GM18873 (cell line): Measurements from ENCODE around the gene AZU1.

ENCODE experiments used
- ATAC-seq: cut with Tn5 transposase; IDR thresholded peaks from one replicate; pipeline ENCODE4 v1.9.1; 2021; ENCODE audit warnings: mild to moderate bottlenecking, moderate library complexity, moderate number of reproducible peaks; ENCODE audit not compliant: unreplicated experiment, low FRiP score

The AZU1 gene

DNA sequence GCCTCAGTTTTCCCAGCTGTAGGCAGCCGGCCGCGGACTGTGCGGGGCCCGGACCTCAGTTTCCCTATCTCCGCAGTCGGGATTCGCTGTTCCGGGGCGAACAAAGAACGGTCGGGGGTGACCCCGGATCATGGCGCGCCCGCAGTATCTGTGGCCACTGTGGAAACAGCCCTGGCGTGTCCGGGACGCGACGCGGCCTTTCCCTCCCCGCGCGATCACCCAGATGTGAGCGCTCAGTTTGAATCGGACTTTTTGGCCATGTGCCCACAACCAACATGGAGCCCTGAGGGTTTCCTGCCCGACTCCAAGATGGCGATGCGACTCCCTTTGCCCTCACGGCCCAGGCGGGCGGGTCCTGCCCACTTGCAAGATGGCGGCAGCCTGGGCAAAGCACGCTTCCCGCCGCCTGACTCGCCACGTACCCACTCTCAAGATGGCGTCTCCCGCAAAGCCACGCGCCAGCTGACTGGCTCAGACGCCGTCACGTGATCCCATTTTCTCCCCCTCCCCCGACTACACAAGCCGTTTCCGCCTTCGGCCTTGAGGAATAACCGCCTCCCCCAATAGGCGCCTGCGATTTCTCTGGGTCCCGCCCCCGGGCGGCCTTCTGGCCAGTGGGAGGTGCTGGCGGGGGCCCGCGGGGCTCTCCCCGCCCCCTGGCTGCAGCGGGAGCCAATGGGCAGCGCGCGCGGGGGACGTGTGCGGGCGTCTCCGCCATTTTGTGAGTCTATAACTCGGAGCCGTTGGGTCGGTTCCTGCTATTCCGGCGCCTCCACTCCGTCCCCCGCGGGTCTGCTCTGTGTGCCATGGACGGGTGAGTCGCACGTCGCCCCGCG is 30.7 kb upstream of the AZU1 start, which contains the start of gene PTBP1:
PTBP1 (plus strand) TSS at position 761 of the 836 bp plus-strand sequence; CDS start at position 807, 46 bp downstream.
- peak; percentile 79 for ATAC-seq

DNA sequence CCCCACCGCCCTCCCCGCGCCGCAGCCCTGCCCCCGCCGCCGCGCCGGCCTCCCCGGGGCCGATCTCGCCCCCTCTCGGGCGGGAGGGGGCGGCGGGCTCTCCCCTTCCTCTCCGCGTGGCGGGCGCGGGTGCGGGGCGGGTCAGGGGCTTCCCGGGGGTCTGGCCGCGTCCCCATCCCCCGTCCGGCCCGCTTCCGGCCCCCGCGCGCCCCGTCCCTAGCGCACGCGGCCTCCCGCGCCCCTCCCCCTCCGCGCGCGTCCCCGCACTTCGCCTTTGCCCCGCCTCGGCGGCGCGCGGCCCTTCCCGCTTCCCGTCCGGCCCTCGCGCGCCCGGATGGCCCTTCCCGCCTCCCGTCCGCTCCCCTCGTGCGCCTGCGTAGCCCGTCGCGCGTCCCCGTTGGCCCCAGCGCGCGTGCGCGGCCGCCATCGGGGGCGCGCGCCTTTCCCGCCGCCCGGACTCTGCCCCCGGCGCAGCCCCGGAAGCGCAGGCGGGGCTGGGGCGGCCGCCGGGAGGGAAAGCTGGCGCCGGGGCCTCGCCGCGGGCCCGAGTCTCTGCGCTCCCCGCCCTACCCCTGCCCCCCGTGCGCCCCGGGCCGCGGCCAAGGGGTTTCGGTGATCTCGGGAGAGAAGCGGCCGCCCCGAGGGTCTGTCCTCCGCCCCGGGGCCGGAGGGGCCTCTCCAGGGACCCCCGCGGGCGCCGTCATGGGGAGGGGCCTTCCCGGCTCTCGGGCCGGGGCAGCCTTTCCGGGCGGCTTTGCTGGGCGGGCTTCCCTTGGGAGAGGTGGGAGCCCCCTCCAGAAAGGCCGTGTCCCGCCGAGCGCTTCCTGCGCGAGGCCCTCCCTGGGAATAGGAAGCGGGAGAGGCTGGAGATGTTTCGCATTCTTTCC is 29.9 kb upstream of the AZU1 start:
- peak; percentile 0 for ATAC-seq

DNA sequence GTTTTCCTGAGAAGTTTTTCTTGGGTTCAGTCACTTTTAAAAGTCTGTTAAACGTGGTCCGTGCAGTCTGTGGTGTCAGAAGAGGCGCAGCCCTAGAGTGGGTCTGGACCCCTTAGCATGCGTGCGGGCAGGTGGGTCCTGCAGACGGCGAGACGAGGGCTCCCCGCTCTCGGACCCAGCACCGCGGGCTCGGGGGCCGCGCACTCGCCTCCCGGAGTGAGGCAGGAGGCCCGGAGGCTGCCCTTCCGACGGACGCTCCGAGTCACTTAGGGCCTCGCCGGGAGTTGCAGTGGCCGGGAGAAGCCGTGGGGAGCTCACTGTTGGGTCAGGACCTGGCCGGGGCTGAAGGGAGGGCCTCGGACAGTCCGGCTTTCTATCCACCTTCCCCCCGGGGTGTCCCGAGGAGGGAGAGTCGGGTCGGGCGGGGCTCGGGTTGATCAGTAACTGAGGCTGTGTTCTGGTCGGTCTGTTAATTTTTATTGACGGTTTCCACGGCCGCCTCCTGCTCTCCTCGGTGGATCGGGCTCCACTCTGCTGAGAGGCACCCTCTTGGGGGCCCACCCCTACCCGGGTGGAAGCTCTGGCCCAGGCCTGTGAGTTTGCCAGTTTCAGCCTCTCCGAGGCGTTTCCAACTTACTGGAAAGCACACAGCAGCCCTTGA is 29.1 kb upstream of the AZU1 start:
- no peak for ATAC-seq

DNA sequence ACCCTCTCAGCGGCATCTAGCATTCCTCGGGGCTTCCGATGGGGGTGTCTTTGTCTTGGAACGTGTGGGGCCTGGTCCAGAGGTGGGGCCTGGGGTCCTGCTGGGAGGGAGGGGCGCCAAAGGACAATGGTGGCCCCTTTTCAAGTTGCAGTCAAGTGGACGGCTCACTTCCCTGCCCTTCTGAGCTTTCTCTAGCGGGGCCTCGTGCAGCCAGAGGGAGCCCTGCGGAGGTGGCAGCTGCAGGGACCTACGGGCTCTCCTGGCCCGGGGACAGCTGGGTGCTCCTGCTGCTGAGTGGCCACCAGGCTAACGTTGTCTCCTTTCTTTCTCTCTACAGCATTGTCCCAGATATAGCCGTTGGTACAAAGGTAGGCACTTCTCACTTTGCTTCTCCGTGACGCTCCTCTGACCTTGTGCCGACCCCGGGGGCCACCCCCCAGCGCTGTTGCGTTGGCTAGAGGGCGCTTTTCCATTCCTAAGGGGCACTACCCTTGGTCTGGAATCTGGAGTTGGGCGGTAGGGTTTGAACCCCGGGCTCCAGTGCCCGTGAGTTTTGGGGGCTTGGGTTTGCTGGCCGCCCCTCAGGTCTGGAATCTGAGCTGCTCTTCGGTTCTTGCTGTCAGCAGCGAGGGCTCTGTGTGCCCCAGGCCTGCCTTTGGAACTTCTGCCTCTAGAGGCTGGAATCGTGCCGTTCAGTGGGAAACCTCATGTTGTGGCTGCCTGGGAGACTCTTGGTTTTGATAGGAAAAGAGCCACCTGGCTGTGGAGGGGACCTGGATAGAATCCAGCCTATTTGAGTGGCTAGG is 28.4 kb upstream of the AZU1 start:
- ATAC-seq, result no peak

DNA sequence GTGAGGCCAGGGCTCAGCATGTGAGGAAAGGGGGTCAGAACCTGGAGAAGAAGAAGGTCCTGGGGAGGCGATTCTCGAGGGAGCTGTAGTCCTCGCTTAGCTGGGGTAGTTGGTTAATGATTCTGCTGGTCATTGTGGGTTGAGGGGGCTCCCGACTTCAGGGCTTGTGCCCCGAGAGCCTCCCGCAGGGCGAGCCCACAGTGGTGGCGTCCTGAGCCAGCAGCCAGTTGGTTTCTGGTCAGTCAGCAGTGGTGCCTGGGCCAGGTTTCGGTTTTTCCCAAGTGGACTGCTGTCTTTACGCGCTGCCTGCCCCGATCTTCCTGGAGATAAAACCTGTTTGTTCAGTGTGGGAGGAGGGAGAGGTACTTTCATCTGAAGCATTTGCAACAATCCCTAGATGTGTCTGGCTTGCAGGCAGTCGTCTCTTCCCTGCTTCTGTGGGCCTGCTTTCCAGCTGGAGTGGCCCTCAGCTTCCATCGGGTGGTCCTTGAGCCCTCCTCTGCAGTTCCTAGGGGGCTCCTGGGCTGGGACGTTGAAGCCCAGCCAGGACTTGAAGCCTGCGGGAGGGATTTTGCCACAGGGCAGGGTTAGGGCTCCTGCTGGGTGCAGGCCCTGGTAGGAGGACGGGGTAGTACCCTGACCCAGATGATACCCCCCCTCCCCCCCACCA is 27.1 kb upstream of the AZU1 start:
- no peak for ATAC-seq

DNA sequence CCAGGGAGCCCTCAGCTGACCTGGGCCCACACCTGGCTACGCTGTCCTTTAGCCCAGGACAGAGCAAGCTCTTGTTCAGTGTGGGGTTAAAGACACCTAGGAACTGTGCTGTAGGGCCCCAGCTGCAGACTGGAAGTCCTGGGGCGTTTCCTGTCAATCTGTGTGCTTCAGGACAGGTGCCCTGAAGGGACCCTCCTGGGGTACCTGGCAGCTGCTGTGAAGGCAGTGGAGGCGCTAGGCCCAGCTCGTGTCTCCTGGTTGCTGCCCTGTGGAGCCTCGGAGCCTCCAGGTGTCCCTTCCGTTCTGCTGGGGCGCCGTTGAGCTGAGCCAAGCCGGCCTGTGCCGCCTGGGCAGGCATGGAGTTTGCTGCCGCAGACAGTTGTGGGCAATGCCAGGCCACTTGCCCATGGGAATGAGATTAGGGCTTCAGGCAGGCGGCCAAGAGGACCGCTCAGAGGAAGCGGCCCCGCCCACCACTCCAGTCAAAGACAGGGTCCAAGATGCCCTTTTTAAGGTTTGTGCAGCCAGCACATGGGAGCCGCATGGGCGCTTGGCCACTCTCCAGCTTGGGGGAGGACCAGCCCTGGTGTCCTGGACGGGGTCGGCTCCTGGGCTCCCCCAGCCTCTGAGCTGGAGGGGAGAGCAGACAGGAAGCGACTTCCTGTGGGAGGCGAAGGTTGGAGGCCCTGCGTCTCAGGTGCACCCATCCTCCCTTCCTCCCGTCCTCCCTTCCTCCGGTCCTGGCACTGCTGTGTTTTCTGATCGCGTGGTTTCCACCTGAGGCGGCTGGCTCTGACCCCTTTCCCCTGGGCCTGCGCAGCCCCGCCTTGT is 26.4 kb upstream of the AZU1 start:
- no peak for ATAC-seq

DNA sequence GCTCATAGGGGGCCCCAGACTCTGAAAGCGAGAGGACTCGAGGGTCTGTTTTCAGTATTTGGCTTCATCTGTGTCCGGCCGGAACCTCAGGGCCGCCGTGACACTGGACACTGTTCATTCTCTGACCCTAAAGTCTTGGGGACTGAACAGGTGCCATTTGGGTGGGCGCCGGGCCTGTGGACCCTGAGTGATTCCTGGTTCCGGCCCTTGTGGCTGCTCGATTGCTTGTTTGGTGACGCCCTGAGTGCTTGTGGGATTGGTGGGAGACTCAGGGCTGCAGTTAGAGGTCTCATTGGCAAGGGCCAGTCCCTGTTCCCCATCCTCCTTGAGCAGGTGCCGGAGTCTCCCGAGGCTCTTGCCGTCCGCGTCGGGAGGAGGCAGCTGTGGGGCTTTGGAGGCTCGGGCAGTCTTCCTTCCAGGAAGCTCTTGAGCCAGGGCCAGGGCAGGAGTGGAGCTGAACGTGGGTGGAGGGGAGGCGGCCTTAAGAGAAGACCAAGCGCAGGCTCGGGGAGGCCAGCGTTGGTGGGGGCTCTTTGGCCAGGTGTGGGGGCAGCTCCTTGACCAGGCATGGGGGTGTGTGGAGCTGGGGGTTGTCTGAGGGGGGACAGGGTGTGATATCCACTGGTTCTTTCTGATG is 25.7 kb upstream of the AZU1 start:
- no peak for ATAC-seq

DNA sequence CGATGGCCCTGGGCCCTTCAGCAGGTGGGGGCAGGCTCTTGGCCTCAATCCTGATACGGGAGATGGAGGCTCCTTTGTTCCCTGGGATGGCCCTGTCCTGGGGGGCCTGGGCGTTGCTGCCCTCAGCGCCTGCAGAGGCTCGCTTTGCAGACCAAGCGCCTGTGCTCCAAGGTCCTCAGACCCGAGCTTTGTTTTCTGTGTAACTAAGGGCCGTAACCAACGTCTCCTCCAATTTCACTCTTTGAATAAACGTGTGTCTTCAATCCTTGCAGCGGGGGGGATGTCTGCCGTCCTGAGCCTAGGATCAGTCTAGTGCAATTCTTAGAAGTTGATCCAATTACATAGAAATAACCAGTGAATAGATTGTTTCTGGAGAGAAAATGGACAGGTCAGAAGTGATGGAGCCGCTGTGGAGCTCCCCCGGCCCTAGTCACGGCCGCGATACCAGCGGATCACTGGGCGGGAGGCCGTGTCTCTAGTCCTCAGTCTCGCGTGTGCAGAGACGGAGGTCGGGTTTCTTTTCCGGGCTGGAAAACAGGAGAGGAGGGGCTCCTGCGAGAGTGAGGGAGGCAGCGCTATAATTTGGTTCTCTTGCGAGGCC is 25.0 kb upstream of the AZU1 start:
- no peak for ATAC-seq

DNA sequence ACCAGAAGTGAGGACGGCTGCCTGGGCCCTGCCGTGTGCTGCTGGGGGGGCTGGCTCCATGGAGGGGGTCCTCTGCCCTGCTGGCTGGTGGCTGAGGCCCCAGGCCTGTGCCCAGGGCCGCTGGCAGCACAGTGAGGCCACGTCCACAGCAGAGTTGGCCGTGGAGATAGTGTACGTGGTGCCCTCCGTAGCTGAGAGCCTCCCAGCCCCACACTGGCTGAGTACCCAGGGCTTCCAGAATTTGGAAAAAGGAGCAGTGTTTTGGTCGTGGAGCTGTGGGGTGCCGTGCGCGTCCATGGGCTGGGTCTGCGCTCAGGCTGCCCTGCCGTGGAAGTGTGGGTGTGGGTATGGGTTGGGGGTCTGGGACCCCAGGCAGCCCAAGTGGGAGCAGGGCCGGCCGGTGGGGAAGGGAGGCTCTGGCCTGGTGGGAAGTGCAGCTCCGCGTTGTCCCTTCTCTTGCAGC is 24.5 kb upstream of the AZU1 start:
- no peak for ATAC-seq

DNA sequence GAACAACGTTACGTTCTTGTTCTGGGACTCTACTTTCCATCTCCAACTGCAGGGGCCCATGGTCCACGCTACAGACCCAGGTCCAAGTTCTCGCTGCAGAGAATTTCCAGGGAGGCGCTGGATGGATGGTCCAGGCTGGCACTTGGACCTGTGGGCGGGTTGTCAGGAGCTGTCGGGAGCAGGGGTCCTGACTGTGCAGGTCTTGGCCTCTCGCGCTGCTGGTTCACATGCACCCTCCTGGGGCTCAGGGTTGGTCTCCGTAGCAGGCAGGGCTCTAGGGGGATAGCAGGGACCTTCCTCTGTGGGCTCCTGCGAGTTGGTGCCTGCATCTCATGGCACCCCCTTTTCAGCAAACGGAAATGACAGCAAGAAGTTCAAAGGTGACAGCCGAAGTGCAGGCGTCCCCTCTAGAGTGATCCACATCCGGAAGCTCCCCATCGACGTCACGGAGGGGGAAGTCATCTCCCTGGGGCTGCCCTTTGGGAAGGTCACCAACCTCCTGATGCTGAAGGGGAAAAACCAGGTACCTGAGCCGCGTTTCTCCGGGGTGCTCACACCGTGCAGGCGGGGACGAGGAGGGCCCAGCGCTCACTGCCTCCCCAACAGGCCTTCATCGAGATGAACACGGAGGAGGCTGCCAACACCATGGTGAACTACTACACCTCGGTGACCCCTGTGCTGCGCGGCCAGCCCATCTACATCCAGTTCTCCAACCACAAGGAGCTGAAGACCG is 23.8 kb upstream of the AZU1 start:
- ATAC-seq, result no peak

DNA sequence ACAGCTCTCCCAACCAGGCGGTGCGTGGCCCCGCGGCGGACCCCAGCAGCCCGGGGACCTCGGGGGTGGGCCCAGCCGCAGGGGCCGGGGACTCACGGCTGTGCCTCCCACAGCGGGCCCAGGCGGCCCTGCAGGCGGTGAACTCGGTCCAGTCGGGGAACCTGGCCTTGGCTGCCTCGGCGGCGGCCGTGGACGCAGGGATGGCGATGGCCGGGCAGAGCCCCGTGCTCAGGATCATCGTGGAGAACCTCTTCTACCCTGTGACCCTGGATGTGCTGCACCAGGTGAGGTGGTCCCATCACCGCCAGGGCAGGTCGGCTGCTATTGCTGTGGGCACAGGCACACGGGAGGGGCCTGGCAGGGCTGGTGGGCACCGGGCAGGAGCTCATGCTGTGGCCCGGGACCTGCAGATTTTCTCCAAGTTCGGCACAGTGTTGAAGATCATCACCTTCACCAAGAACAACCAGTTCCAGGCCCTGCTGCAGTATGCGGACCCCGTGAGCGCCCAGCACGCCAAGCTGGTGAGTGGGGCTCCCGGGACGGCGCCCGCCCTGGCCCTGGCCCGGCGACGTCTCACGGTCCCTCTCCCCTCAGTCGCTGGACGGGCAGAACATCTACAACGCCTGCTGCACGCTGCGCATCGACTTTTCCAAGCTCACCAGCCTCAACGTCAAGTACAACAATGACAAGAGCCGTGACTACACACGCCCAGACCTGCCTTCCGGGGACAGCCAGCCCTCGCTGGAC is 23.0 kb upstream of the AZU1 start:
- no peak for ATAC-seq

DNA sequence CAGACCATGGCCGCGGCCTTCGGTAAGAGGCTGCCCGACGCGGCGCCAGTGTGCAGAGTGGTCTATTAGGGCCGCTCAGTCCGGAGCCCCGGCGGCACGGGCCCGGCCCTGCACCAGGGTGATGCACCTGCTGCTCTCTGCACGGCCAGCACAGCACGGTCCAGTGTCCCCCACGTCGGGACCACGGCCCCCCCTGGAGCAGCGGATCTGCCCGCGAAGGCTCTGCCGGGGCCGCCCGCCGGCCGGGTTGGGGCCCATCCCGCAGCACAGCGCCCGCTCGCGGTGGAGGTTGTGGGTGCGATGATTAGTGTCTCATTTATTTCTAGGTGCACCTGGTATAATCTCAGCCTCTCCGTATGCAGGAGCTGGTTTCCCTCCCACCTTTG is 22.5 kb upstream of the AZU1 start:
- no peak for ATAC-seq

DNA sequence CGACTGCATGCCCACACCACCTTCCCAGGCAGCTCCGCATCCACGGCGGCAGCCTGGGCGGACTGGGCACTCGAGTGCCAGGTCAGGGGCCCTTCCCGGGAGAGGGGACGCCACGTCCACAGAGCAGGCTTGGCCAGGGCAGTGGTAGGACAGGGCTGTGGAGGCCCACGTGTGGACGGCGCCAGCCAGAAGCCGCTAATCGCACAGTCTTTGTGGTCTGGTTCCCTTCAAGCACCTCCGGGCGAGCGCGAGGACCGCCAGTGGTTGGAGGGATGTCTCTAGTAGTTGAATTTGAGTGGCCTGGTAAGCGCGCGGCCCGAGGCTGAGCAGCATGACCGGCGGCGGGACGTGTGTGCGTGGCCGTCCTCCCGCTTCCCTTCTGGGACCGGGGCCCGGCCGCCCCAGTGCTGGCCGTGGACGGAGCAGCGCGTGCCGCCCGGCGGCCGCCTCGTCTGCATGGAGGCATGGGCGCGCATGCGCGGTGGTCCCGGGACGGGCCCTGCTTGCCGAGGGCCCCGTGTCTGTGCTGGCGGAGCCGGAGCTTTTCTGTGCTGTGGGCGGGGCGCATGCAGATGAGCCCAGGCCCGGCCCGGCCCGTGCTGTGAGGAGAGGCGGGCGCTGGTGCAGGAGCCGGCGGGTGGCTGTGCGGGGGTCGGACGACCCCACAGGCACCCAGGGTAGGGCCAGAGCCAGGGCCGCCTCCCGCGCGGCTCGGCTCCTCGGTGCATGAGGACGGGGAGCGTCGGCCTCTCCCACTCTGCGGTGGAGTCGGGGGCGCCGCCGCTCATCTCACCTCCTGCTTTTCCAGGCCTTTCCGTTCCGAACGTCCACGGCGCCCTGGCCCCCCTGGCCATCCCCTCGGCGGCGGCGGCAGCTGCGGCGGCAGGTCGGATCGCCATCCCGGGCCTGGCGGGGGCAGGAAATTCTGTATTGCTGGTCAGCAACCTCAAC is 21.8 kb upstream of the AZU1 start:
- no peak for ATAC-seq

DNA sequence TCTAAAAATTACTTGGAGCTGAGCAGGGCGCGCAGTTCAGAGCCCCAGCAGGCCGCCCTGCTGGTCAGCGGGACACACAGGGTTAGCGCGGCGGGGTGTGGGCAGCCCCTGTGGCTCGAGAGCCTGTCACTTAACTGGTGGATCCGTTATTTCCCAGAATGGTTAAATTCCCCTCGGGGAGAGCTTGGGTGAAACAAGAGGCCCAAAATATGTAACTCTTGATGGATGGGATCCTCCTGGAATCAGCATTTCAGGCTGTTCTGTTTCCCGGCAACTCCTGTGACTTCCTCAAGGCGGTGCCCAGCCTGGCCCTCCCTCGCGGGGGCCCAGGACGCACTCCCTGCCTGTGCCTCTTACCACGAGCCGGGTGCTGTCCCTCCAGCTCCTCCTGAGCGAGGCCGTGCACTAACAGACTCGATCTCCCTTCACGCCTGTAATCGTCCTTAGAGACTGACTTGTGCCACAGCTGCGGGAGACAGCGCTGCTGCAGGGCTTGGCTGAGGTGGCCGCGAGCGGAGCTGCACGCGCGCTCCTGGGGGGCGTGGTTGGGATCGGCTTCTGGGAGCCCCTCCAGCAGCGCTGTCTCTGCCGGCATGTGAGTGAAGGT is 20.7 kb upstream of the AZU1 start:
- no peak for ATAC-seq
